ENCODE measurements around the gene CEBPB.
"Not testable (repeated sequence)": the region's sequence is repeated elsewhere in the genome, so short reads cannot be mapped to it uniquely, and the experiment has no call there.

CEBPB gene

DNA sequence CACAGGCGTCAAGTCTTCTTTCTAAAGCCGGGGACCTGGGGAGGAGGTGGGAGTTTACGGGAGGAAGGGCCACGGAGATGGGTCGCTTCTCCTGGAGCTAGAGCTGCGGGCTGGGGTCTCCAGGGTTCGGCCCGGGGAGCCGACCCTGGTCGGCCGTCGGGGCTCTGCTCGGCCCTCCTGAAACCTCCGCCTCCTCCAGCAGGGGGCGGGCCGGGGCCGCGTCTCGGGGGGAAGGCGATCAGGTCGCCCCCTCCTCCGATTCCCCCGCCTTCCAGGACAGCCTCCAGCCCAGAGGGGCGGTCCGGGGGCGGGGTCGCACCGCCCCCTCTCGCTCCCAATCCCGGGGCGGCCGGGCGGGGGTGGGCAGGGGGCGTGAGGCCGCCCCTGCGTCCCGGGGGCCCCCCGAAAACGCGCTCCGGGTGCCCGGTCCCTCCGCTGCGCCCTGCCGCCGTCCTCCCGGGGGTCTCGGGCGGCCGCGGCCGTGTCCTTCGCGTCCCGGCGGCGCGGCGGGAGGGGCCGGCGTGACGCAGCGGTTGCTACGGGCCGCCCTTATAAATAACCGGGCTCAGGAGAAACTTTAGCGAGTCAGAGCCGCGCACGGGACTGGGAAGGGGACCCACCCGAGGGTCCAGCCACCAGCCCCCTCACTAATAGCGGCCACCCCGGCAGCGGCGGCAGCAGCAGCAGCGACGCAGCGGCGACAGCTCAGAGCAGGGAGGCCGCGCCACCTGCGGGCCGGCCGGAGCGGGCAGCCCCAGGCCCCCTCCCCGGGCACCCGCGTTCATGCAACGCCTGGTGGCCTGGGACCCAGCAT, at the start of gene CEBPB:
TSS of gene CEBPB (plus strand) at position 580 of the 814 bp plus-strand sequence. CDS start at position 784, 204 bp downstream.
- H3K4me3 ChIP-seq (ENCODE audit: low read depth, low read length): peak within 1 kb of the TSS; percentile 97

- H3K4me3 ChIP-seq (ENCODE audit: low read depth, low read length): no peak overlapping the region
These were observed 49.5 kb upstream of the CEBPB start for GRCh38 chr20:50141018-50141675.

- no peak overlapping the region for H3K4me3 ChIP-seq (ENCODE audit: low read depth, low read length)
These were observed 48.6 kb upstream of the CEBPB start for GRCh38 chr20:50141811-50142561.

- no peak overlapping the region for H3K4me3 ChIP-seq (ENCODE audit: low read depth, low read length)
These were observed 47.8 kb upstream of the CEBPB start for GRCh38 chr20:50142812-50143211.

DNA sequence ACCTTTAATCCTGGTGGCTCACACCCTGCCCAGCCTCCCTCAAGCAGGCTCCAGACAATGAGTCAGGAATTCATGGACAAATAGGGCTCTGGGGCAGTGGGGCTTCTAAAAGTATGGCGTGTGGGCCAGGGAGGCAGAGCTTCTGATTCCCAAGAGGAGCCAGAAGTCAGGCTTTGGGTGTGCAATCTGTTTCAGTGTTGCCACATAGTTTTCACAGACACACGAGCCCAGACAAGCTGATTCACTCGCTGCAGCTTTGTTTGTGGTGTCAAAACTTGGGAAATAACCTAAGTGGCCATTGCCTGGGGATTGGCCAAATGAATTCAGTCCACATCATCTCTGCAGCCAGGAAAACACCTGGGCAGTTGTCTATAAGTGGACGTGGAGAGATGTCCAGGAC, 46.3 kb upstream of the CEBPB start:
- no peak overlapping the region for H3K4me3 ChIP-seq (ENCODE audit: low read depth, low read length)

DNA sequence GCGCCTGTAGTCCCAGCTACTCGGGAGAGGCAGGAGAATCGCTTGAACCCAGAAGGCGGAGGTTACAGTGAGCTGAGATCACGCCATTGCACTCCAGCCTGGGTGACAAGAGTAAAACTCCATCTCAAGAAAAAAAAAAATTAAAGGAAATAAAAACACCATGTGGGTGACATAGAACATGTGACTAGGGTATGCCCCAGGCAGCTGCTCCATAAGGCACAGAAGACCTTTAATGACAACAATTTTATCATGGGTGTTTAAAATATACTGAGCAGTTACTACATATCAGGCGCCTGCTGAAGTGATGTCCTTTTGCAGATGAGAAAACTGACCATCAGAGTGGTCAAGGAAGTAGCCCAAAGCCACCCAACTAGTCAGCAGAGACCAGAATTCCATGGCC, 45.1 kb upstream of the CEBPB start:
- H3K4me3 ChIP-seq (ENCODE audit: low read depth, low read length): no peak overlapping the region

DNA sequence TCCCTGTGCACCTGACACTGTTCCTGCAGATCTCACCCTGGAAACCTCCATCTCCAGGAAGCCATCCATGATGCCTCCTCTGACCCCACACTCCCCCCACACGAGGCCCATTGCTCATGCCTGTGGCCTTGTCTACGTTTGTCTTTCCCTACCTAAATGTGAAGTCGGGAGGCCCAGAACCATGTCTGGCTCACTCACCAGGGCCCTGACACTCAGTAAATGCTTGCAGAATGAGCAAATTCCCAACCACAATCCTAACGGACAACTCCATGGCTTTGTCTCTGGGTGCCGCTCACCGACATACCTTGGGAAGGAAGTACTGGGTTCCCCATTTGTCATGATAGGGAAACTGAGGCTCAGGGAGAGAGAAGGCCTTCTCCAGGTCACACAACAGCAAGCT, 44.4 kb upstream of the CEBPB start:
- H3K4me3 ChIP-seq (ENCODE audit: low read depth, low read length): no peak overlapping the region

DNA sequence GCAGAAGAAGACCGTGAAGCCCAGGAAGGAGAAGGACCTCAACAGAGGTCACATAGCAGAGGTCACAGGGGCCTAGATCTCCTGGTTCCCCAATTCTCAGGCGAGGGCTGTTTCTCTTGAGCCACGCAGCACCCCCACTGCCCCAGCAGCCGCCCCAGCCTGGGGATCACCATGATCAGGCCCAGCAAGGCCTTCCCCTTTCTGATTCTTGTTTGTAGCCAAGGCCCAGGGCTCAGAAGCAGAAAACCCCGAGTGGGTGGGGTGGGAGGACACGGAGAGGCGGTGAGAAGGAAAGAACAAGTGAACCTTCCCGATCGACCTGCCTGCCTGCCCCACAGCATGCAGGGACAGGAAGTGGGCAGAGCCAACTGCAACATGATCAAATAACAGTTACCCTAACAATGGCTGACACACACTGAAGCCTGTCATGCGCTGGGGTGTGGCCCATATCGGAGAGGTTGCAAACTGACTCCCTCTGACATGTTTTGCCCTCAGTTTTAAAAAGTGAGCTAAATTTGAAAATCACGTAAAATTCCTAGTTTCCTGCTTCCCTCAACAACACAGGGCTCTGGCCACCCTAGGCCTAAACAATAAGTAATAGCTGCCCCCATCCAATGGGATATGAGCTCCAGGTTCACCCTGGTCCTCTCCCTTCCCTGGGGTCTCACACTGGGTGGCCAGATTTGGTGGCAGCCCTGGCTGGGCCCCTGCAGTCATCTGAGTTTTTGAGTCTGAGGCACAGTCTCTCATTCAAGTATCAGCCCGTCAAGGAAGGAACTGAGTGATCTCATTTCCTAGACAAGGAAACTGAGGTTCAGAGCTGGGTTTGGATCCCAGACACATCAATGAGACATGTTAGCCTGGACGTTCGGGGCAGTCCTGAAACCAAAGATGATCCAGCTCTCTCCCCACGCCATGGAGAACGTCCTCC, 43.6 kb upstream of the CEBPB start:
- H3K4me3 ChIP-seq (ENCODE audit: low read depth, low read length): no peak overlapping the region

DNA sequence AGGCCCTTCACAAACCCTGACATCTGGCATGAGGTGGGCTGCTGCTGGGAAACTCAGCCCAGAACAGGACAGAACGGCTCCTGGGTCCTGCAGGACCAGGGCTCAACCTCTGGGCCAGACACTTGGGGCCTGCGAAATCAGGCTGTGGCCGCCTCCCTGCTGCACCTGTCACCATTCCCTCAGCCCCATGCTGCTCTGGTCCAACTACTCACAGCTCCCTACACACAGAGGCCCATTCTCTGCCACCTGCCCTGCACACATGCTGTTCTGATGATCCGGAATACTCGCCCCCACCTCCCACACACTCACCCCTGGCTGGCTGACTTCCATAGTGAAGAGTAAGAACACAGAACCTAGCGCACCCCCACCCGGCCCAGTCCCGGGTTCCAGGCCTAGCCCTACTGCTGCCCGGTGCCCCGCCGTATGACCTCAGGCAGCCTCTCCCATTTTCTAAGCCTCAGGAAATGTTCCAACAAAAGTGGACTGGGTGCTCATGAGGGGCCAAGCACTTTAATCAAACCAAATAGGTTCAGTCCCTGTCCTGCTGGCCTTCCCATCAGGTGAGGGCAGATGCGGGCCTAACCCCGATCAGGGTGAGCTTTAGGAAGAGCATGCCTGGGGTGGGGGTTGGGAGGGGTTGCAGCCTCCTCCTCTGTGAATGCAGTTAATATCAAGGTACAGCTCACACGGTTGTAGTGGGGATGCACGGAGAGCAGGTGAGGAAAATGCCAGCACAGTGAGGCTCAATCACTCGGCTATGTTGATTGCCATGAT, 41.0 kb upstream of the CEBPB start:
- H3K4me3 ChIP-seq (ENCODE audit: low read depth, low read length): no peak overlapping the region

- H3K4me3 ChIP-seq (ENCODE audit: low read depth, low read length): no peak overlapping the region
These were observed 39.4 kb upstream of the CEBPB start for GRCh38 chr20:50151034-50151743.

DNA sequence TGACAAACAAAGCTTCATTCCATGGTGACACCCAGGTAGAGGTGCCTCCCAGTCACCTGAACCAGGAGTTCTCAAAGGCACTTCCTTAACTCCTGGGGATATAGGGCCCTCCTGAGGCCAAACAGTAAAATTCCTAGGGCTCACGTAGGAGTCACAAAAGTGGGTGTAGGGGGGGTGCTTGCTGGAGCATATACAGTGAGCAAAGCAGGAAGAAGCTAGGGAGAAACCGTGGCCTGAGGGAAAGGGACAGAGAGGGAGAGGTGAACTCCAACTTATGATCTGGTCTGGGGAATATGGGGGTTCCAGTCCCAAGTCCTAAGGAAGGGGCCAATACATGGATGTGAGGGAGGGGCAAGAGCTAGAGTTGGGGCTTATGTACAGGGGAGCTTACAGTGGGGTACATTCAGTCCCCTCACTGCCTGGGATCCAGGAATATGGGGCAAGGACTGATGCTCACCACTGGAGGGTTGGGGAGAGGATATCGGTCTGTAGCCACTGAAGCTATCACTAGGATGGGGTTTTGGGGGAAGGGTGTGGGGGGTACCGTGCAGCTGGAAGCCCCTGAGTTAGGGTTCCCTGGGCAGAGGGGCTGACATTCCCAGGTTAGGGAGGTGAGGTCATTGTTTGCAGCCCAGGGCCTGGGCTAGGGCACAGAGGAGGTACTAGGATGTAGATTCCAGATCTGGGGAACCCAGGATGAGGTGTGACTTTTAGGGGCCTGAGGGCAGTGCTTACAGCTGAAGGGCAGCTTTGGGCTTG, 38.1 kb upstream of the CEBPB start:
- H3K4me3 ChIP-seq (ENCODE audit: low read depth, low read length): peak overlapping the region; percentile 76

- H3K4me3 ChIP-seq (ENCODE audit: low read depth, low read length): peak overlapping the region; percentile 76
These were observed 37.5 kb upstream of the CEBPB start for GRCh38 chr20:50153153-50153499.

GRCh38 chr20:50153500-50154377, 36.9 kb upstream of the CEBPB start, which contains the start of gene PEDS1:
PEDS1 (minus strand) TSS chr20:50153723; CDS start chr20:50153637, 86 bp downstream.
- H3K4me3 ChIP-seq (ENCODE audit: low read depth, low read length): peak within 1 kb of the TSS; percentile 76

- H3K4me3 ChIP-seq (ENCODE audit: low read depth, low read length): not testable (repeated sequence)
These were observed 29.1 kb upstream of the CEBPB start for GRCh38 chr20:50161494-50161893.

- no peak overlapping the region for H3K4me3 ChIP-seq (ENCODE audit: low read depth, low read length)
These were observed 26.9 kb upstream of the CEBPB start for GRCh38 chr20:50163570-50164317.

DNA sequence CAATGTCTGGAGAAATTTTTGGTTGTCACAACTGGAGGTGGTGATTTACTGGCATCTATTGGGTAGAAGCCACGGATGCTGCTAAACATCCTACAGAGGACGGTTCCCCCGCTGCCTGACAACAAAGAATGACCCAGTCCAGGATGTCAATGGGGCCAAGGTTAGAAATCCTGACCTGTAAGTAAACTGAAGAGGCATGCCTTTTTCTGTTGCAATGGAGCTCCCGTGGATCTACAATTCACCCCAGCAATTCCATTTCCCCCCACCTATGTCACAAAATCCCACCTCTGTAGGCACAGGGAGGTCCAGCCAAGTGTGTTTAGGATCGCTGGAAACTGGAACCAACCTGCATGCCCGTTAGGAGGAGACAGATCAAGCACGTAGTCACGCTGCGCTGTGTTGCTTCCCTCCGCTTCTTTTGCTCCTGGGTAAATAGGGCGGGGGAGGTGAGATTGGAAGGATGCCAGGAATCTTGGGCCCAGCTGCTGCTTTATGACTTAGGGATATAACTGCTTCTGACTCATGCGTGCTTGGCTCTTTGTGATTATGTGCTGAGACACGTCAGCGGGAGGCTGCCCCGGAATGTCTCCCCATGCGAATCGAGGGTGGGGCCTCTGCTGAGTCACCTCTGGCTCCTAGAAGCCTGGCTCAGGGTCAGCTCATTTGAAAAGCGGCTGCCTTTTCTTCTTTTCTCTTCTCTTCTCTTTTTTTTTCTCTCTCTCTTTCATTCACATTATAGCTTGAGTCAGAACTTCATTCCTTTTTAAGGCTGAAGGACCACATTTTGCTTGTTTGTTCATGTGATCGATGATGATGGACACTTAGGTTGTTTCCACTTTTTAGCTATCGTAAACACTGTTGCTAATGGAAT, 24.7 kb upstream of the CEBPB start:
- H3K4me3 ChIP-seq (ENCODE audit: low read depth, low read length): peak overlapping the region; percentile 5
